Tibial nerve (tissue), 4 donors: ENCODE results near the gene A4GALT. TPM values are rescaled to one million over a fixed set of nuclear protein-coding genes. Genes with fewer than 3 reads are reported as not detected.

Experiments used
- DNase-seq, 2 donors: peaks; one replicate each; pipeline ENCODE4 v3.0.0-alpha.2; 2019; ENCODE audit warnings: low spot score in 2 of 2
- H3K27ac ChIP-seq, 4 donors: fragments of 200-600 bp; sonication (generic) in 3 of 4; one replicate each; pipeline ENCODE4 v1.5.1; 2017 to 2019; ENCODE audit warnings: mild to moderate bottlenecking in 1 of 4
- H3K27me3 ChIP-seq, 2 donors: fragments of 200-600 bp; sonication (generic) in 1 of 2; one replicate each; pipeline versions ENCODE4 v1.5.1 to v1.6.0; 2017 to 2019
- H3K36me3 ChIP-seq, 3 donors: fragments of 200-600 bp; sonication (generic); one replicate each; pipeline ENCODE4 v1.5.1; 2018 to 2019
- H3K4me1 ChIP-seq, 4 donors: fragments of 200-600 bp; sonication (generic) in 3 of 4; one replicate each; pipeline ENCODE4 v1.5.1; 2017 to 2019
- H3K4me3 ChIP-seq, 4 donors: fragments of 200-600 bp; sonication (generic) in 3 of 4; one replicate each; pipeline ENCODE4 v1.5.1; 2017 to 2019; ENCODE audit warnings: mild to moderate bottlenecking in 1 of 4, moderate library complexity in 1 of 4
- H3K9me3 ChIP-seq, 4 donors: fragments of 200-600 bp; sonication (generic) in 3 of 4; one replicate each; pipeline ENCODE4 v1.5.1; 2017 to 2019
- CTCF ChIP-seq, 5 experiments: fragments of 200-600 bp in 3 of 5; fragments of 450-650 bp in 2 of 5; sonication (generic) in 3 of 5; IDR thresholded peaks; one replicate each; pipeline ENCODE4 v1.5.1; 2016 to 2019; ENCODE audit warnings: antibody characterized with exemption in 5 of 5, mild to moderate bottlenecking in 3 of 5, moderate library complexity in 2 of 5
- EP300 ChIP-seq, 2 donors: sonication (generic); formaldehyde crosslinking; IDR thresholded peaks; one replicate each; pipeline ENCODE4 v1.6.1; 2017; ENCODE audit warnings: antibody characterized with exemption in 2 of 2, mild to moderate bottlenecking in 1 of 2
- POLR2A ChIP-seq, 2 donors: fragments of 450-650 bp; IDR thresholded peaks; one replicate each; pipeline ENCODE4 v1.6.1; 2017; ENCODE audit warnings: antibody characterized with exemption in 2 of 2, mild to moderate bottlenecking in 2 of 2, moderate library complexity in 2 of 2
- WGBS, 2 donors: methylation state at CpG; one replicate each; pipeline ENCODE4 v1.1.5; 2018; 5-methylcytosine and 5-hydroxymethylcytosine counted together
- total RNA-seq, 4 donors: library from RNA; depleted of rRNA; stranded (reverse); fragments of >200 nt; gene quantifications; one replicate each; pipeline ENCODE4 v1.1.0, GENCODE V29; 2016

Gene A4GALT
- total RNA-seq, 4 donors from 2014 or later: 73.0 to 146 (median 99.0) TPM

DNA sequence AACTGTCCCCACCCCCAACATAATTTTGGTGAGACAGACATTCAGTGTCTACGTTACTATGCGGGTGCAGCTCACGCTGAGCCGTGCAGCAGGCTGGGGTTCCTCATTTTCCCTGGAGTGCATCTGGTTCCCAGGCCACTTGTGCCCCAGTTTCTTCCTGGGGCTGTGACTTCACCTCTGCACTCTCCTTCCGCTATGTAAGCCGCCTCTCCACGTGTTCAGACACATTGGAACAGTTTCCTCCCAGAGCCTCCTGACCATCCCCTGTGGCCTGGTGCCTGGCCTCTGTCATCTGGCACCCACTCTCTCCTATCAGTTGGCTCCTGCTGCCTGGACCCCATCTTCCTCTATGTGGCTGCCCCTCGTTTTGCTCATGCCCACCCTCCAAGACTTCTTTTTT lies 46.2 kb upstream of the A4GALT start:
- Histone ChIP-seq H3K4me3 (no peak overlapping the region), H3K36me3 (no peaks in the 10 kb centered on the region), H3K9me3 (no peaks in the 10 kb centered on the region), H3K4me1 (peaks cover 0 to 15% (median 6%) of the 10 kb centered on the region in 4 donors), H3K27ac (no peak overlapping the region), H3K27me3 (no peaks in the 10 kb centered on the region)
- DNase-seq: no peak
- TF ChIP-seq POLR2A (IDR thresholded peaks at IDR 0.05) (no peak), EP300 (IDR thresholded peaks at IDR 0.05) (no peak), CTCF (IDR thresholded peaks at IDR 0.05) (no peak)
- 63 to 67% methylated on average over 8 of the region's 8 CpGs for WGBS, 2 donors

DNA sequence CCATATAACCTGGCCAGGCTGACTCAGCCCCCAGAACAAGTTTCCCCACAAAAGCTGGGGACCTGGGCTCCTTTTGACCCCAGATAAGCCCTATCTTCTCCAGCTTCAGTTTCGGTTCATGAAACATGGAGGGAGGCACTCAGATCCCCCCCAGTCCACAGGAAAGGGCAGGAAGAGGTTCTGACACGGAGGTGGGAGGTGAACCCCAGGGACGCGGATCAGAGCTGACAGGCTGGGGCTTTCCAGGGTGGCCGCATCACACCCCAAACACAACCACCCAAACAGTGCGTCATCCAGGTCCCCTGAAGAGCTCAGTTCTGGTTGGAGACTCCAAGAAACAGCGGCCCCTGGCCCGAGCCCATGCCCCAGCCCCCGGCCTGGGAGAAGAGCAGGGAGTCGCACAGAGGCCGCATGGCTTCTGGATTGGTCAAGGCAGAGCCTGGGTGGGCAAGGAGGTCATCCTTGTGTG lies 44.3 kb upstream of the A4GALT start:
- H3K27me3 ChIP-seq: no peaks in the 10 kb centered on the region
- no peak overlapping the region for H3K27ac ChIP-seq
- no peaks in the 10 kb centered on the region for H3K9me3 ChIP-seq
- no peaks in the 10 kb centered on the region for H3K36me3 ChIP-seq
- TF ChIP-seq CTCF (IDR thresholded peaks at IDR 0.05) (no peak), POLR2A (IDR thresholded peaks at IDR 0.05) (no peak), EP300 (IDR thresholded peaks at IDR 0.05) (no peak)
- peaks cover 0 to 18% (median 5%) of the 10 kb centered on the region in 4 donors for H3K4me1 ChIP-seq
- H3K4me3 ChIP-seq: no peak overlapping the region
- 68 to 85% methylated on average over 11 of the region's 11 CpGs for WGBS, 2 donors
- DNase-seq: no peak

- no peaks in the 10 kb centered on the region for H3K36me3 ChIP-seq
- H3K4me3 ChIP-seq: no peak overlapping the region
- no peak overlapping the region for H3K27ac ChIP-seq
- TF ChIP-seq CTCF (IDR thresholded peaks at IDR 0.05) (no peak), POLR2A (IDR thresholded peaks at IDR 0.05) (no peak), EP300 (IDR thresholded peaks at IDR 0.05) (no peak)
- DNase-seq: no peak
- H3K9me3 ChIP-seq: no peaks in the 10 kb centered on the region
- WGBS, 2 donors: 70 to 82% methylated on average over 11 to 13 of the region's 13 CpGs
- H3K27me3 ChIP-seq: no peaks in the 10 kb centered on the region
- peaks cover 0 to 12% (median under 1%) of the 10 kb centered on the region in 4 donors for H3K4me1 ChIP-seq
Measured at GRCh38 chr22:42763965-42764480, 43.4 kb upstream of the A4GALT start.

GRCh38 chr22:42760806-42761565 lies 40.3 kb upstream of the A4GALT start:
- DNase-seq: no peak
- no peaks in the 10 kb centered on the region for H3K36me3 ChIP-seq
- no peaks in the 10 kb centered on the region for H3K27me3 ChIP-seq
- no peaks in the 10 kb centered on the region for H3K9me3 ChIP-seq
- no peak overlapping the region for H3K4me3 ChIP-seq
- peak overlapping the region in 3 of 4 donors; percentile 43 to 74 (median 59) for H3K27ac ChIP-seq
- peaks cover 0 to 14% (median 0%) of the 10 kb centered on the region in 4 donors for H3K4me1 ChIP-seq
- WGBS, 2 donors: 61 to 72% methylated on average over 14 to 18 of the region's 18 CpGs
- TF ChIP-seq CTCF (IDR thresholded peaks at IDR 0.05) (no peak), POLR2A (IDR thresholded peaks at IDR 0.05) (no peak), EP300 (IDR thresholded peaks at IDR 0.05) (no peak)
